KOPT-K1 (cell line): ENCODE data around the gene FAM171A1.
A peak's percentile ranks its signal among the peaks of the same experiment; 100 is the strongest.

ENCODE experiments used
- H3K27ac ChIP-seq: fragments of 200-600 bp; sonication (generic); 2 replicates; pipeline ENCODE4 v1.5.1; 2016; ENCODE audit warnings: antibody characterized with exemption, mild to moderate bottlenecking, low read depth, low read length; ENCODE audit not compliant: poor library complexity, severe bottlenecking
- H3K36me3 ChIP-seq: fragments of 200-600 bp; sonication (generic); 2 replicates; pipeline ENCODE4 v1.5.1; 2017; ENCODE audit warnings: antibody characterized with exemption, mild to moderate bottlenecking, low read length, moderate library complexity; ENCODE audit not compliant: insufficient read depth
- H3K9me3 ChIP-seq: fragments of 200-600 bp; sonication (generic); 2 replicates; pipeline ENCODE4 v1.5.1; 2017; ENCODE audit warnings: antibody characterized with exemption, low read length, mild to moderate bottlenecking; ENCODE audit not compliant: insufficient read depth, poor library complexity, severe bottlenecking

The FAM171A1 gene

DNA sequence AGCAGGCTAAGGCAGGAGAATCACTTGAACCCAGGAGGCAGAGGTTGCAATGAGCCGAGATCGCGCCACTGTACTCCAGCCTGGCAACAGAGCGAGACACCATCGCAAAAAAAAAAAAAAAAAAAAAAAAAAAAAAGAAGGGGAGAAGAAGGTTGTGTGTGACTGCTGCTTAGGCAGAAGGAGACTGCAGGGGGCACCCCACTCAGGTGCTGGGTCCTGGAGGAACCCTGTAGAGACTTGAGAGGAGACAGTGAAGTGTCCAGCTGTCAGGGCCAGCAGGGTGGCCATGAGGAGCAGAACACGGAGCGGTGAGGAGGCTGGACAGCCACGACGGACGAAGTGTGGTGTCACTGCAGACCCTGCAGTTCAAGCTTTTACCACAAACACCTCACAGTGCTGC, 103.6 kb downstream of the FAM171A1 start:
- Histone ChIP-seq H3K27ac (no peak overlapping the region), H3K9me3 (no peaks in the 10 kb centered on the region), H3K36me3 (no peaks in the 10 kb centered on the region)

DNA sequence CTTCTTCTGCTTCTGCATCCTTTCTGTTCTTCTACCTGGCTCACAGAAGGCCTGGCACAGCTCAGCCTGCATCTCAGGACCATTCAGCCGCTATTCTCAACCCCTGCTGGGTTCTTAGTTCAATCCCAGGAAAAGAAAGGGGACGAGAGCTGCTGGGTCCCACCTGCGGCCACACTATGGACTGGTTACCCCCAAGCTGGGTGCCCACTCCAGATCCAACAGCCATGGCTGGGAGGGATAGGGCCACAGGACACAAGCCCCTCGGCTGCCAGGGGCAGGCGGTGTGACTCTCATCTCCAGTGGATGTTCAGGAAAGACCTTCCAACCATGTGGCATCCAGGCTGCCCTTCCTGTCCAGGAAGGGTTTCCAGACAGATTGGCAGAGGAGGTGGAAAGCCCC, 105.0 kb downstream of the FAM171A1 start:
- H3K27ac ChIP-seq = no peak overlapping the region
- no peaks in the 10 kb centered on the region for H3K9me3 ChIP-seq
- no peaks in the 10 kb centered on the region for H3K36me3 ChIP-seq

DNA sequence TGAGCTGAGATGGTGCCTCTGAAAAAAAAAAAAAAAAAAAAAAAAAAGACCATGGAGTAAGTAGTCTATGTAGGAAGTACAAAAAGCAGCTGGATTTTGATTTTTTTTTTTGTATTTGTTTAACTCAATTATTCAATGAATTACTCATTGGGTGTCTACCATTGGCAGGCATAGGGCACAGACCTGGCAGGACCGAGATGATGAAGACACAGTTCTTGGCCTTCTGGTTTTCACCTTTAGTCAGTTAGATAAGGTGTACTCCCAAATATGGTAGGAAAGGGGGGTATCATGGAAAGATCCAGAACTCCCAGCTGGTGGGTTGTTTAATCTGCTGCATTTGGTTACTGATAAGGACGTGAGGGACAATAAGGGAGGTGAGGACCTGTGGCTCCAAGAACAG, 105.5 kb downstream of the FAM171A1 start:
- Histone ChIP-seq H3K36me3 (no peaks in the 10 kb centered on the region), H3K27ac (no peak overlapping the region), H3K9me3 (no peaks in the 10 kb centered on the region)

GRCh38 chr10:15265056-15265455, 106.0 kb downstream of the FAM171A1 start:
- H3K36me3 ChIP-seq = no peaks in the 10 kb centered on the region
- no peak overlapping the region for H3K27ac ChIP-seq

DNA sequence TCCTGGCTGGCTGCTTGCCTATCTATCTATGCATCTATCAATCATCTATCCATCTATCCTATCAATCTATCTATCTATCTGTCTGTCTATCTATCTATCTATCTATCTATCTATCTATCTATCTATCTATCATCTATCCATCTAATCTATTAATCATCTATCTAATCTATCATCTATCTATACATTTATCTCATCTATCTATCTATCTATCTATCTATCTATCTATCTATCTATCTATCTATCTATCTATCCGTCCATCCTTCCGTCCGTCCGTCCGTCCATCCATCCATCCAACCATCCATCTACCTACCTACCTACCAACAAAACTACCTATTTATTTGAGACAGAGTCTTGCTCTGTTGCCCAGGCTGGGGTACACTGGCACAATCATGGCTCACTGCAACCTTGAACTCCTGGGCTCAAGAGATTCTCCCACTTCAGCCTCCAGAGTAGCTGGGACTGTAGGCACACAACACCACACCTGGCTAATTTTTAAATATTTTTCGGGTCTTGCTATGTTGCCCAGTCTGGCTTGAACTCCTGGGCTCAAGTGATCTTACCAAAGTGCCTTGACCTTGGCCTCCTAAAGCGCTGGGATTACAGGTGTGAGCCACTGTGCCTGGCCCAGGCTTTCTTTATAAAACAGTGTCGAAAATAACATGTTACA, 107.3 kb downstream of the FAM171A1 start:
- Histone ChIP-seq H3K9me3 (no peaks in the 10 kb centered on the region), H3K36me3 (no peaks in the 10 kb centered on the region), H3K27ac (no peak overlapping the region)

More at GRCh38 chr10:15265056-15265455, 106.0 kb downstream of the FAM171A1 start:
- no peaks in the 10 kb centered on the region for H3K9me3 ChIP-seq

DNA sequence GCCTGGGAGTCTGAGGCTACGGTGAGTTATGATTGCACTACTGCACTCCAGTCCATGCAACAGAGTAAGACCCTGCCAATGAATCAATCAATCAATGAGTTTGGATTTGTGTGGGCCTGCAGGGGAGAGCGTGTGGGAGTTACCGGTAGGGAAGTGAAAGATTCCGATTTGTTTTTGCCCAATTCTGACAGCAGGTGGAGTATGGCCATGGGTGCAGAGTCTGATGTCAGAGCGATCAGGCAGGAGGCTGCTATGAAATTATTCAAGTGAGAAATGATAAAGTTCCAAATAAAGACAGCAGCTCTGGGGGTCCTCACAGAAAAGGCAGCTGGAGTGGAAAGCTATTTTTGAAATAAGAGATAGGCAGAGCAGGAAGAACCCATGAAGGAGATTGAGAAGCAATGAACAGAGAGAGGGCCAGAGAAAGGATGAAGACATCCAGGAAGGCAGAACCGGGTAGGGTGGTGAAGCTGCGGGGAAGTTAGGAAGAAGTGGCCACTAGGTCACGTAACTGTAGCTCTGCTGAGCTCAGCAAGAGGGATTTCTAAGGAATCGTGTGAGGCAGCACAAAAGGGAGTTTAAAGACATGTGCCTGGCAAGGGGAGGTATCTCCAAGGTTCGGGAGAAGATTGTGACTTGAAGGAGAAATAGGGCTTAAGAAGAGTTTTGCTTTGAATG, 108.9 kb downstream of the FAM171A1 start:
- H3K36me3 ChIP-seq = no peaks in the 10 kb centered on the region
- no peaks in the 10 kb centered on the region for H3K9me3 ChIP-seq
- H3K27ac ChIP-seq = no peak overlapping the region

GRCh38 chr10:15259136-15259535, 112.0 kb downstream of the FAM171A1 start:
- Histone ChIP-seq H3K9me3 (no peaks in the 10 kb centered on the region), H3K36me3 (no peaks in the 10 kb centered on the region), H3K27ac (no peak overlapping the region)

GRCh38 chr10:15258255-15258654, 112.8 kb downstream of the FAM171A1 start:
- Histone ChIP-seq H3K9me3 (no peaks in the 10 kb centered on the region), H3K36me3 (no peaks in the 10 kb centered on the region), H3K27ac (no peak overlapping the region)

DNA sequence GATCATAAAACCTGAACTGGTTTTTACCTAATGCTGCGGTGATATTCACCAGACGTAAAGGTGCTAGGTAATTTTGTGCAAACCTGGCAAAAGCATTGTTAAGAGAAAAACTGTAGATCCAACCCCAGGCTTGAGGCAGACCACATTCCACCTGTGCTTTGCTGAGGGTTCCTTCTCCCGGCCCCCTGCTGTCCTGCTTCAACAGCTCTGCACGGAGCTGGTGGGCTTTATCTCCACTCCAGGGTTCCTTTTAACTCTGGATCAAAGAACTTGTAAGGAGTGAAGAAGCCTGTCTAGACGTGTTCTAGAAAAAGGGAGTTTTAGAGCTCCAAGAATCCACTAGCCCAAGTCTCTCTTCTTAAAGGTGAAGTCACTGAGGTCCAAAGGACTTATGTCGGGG, 115.1 kb downstream of the FAM171A1 start:
- H3K27ac ChIP-seq = no peak overlapping the region
- H3K9me3 ChIP-seq = no peaks in the 10 kb centered on the region
- H3K36me3 ChIP-seq = no peaks in the 10 kb centered on the region

- Histone ChIP-seq H3K36me3 (no peaks in the 10 kb centered on the region), H3K9me3 (no peaks in the 10 kb centered on the region), H3K27ac (peak overlapping the region; percentile 61)
Observed at GRCh38 chr10:15254808-15255648, 116.1 kb downstream of the FAM171A1 start.

- Histone ChIP-seq H3K27ac (peak overlapping the region; percentile 61), H3K36me3 (no peaks in the 10 kb centered on the region), H3K9me3 (no peaks in the 10 kb centered on the region)
Observed at GRCh38 chr10:15253951-15254807, 116.9 kb downstream of the FAM171A1 start.

- Histone ChIP-seq H3K36me3 (no peaks in the 10 kb centered on the region), H3K27ac (no peak overlapping the region), H3K9me3 (no peaks in the 10 kb centered on the region)
Observed at GRCh38 chr10:15252396-15252795, 118.7 kb downstream of the FAM171A1 start.

- no peak overlapping the region for H3K27ac ChIP-seq
- H3K36me3 ChIP-seq = no peaks in the 10 kb centered on the region
Observed at GRCh38 chr10:15251791-15252380, 119.2 kb downstream of the FAM171A1 start.

DNA sequence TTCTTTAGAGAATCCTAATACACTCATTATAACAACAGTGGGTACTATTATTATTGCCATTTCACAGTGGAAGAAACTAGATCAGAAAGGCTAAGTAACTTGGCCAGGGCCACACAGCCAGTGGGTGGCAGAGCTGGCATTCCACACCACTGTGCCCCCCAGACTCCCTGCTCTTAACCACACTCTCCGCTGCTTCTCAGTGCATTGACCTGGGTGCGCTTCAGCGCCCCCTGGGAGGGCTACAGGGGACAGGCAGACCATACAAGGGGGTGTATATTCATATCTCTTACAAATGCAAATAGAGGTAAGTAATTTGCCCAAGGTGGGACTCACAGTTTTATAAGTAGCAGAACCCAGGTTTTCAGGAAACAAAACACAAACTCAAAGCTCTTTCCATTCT, 125.6 kb downstream of the FAM171A1 start:
- Histone ChIP-seq H3K36me3 (no peaks in the 10 kb centered on the region), H3K27ac (no peak overlapping the region), H3K9me3 (no peaks in the 10 kb centered on the region)

More at GRCh38 chr10:15251791-15252380, 119.2 kb downstream of the FAM171A1 start:
- no peaks in the 10 kb centered on the region for H3K9me3 ChIP-seq
